Stimulated activated CD8-positive, alpha-beta memory T cell treated with anti-CD3 and anti-CD28 coated beads, Interleukin-7, amount 100 ng/mL, for 4 hours (primary cell): ENCODE data around the gene DRC3.

Experiments used
- DNase-seq, 2 donors: peaks; one replicate each; pipeline ENCODE4 v3.0.0-alpha.2; 2020; ENCODE audit warnings: low read depth in 2 of 2

DRC3 gene

DNA sequence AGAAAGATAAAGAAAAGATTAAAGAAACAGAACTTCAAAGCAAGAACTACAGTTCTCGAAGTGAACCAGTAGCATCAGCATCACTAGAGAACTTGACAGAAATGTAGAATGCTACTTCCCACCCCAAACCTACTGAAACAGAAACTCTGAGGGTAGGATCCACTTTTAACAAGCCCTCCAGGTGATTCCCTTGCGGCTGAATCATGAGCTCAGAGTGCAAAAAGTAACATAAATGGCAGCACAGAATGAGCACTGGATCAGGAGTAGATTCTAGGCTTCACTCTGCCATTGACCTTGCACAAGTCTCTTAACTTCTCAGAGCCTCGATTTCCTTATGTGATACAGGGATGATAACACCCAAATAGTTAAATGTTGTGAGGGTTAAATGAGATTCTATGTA, 6.3 kb upstream of the DRC3 start:
- no peak for DNase-seq

DNA sequence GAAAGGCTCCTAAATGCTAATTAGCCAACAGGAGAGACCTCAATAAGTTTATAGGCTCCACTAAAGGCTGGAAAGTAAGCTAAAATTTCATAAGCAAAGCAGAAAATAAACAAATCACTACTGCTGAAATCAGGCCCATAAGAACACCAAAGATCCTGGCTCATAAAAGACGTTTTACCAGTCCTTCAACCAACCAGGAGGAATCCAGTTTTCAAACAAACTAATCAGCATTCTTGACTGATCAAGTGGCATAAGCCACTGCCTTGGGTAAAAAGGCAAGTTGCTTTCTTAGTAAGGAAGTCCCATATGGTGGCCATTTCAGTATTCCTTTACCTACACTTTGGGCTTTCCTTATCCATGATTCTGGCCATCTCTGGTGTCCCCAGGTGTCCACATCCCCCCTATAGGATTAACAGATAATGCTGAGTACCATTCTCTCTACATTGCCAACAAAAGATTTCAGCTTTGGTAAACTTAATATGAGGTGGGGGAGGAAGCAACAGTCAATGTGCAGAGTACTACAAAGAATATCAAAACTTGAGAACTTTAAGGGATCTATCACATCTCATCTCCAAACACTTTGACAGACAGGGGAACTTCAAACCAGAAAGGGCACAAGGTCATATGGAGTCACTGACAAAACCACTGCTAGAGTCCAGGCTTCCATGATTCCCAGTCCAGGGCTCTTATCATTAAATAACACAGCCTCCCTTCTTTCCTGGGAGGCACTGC, 1.8 kb upstream of the DRC3 start:
- no peak for DNase-seq

DNA sequence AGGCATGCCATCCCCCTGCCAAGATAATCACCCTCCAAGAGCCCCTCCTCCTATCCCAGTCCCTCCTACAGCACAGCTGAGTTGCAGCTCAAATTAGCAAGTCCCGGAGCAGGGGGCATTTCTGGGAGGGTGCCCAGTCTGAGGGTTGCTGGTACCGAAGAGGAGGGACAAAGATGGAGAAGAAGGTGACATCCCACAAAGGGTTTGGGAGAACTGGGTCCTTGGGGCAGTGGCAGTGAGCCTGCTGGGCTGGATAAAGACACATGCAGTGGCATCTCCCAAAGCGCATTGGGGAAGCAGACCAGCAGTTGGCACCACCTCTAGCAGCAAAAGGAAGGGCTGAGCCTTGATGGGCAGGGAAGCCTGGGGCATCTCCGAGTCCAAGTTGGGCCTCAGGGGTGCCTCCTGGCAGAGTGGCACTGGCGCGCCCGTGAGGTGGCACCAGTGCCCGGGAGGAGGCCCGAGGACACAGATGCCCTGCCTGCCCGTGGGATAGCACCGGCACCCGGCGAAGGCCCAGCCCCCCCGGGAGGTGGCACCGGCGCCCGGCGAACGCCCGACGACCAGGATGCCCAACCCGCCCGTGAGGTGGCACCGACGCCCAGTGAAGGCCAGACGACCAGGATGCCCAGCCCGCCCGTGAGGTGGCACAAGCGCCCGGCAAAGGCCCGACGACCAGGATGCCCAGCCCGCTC, 1.1 kb upstream of the DRC3 start:
- DNase-seq: no peak

DNA sequence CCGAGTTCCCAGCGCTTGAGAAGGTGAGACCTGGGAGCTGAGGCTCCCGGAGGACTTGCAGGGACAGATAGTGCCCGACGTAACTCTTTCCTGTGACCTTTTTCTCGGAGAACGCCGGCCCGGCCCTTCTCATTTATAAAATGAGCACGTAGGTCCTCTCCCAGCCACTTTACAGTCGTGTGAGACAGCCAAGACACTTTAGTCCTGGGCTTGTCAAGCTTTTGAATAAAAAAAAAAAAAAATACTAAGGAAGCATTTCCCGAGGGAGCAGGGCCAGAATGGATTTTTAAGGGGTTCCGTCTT, 241 bp downstream of the DRC3 start:
- no peak for DNase-seq

DNA sequence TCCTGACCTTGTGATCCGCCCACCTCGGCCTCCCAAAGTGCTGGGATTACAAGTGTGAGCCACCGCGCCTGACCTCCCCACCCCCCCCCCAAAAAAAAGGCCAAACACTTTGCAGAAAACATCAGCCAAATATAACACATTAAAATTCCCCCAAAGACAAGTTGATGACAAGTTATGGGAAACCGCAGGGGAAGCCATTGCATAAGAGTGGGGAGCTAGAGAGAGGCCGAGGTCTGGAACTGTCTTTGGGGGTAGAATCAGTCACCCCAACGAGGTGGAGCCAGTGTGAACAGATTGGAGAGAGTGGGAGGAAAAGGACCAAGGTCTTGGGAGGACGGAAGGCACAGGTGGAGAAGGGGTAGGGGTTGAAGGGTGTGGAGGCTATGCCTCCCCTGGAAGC, 2.8 kb downstream of the DRC3 start:
- DNase-seq: no peak

DNA sequence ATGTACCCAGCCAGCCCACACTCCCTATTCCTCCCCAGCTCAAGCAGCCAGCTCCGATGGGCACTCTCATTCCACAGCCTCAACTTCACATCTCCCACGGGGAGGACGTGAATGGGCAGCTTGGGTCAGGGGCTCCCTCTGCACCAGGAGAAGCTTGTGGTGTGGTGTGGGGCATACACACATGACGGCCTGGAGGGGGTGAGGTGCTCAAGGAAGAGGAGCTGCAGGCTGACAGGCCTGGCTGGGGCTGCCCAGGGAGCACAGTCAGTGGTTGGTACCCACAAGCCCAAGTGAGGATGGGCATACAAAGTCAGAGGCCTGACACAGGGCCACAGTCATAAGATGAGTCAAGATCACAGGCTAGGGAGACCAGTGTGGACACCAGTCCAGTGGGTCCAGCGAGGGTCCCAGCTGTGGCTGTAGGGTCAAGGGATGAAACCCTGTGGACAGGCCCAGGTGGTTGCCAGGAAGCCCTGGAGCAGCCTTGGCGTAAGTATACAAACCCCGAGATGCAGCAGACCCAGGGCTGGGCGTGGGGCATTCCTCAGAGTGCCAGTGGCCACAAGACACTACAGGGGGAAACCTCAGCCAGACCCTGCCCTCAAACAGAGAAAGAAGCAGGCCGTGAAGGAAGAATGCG, 4.4 kb downstream of the DRC3 start:
- no peak for DNase-seq

DNA sequence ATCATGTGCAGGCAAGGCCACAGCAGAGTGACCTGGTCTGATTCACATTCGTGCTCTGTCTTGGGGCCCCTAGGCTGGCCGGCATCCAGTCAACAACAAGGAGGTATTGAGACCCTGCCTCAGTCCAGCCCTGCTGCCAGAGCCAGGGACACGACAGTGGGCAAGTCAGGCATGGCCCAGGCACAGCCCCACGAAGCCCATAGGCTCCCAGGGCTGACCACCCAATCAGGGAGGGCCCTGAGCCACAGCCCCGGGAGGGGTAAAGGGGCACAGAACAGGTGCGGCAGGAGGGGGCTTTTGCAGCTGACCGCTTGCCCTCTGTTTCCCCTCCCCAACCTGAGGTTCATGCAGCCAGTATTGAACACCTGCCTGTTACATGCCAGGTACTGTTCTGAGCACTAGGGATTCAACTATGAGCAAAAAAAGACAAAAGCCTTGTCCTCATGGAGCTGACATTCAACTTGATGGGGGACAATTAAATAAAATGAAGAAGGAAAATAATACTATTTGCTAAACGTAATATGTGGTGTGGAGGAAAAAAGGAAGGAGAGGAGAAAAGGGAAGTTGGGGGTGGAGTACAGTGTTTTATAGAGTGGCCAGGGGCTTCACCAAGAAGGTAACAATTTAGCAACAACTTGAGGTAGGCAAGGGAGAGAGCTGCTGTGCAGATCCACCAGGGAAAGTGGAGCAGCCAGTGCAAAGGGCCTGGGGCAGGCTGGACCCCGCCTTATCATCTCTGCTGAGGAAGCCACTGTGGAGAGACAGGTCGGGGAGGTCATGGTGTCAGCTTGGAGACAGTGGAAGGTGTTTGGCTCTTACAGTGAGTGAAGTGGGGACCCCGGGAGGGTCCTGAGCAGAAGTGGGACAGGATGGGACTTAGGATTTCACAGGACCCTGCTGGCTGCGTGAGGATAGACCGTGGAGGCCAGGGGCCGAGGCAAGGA, 6.1 kb downstream of the DRC3 start:
- no peak for DNase-seq

DNA sequence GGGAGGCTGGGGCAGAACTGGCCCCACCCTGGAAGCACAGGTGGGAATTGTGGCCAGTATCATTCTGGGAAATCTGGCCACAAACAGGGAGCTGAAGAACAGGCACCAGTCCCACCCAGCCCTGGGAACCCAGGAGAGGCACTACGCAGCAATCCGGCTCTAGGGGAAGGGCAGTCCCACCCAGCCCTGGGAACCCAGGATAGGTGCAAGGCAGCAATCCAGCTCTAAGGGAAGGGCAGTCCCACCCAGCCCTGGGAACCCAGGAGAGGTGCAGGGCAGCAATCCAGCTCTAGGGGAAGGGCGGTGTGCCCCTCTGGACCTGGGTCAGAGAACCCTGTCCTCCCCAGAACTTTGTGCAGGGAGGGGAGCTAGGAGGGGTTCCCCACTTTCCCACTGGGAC, 7.1 kb downstream of the DRC3 start:
- DNase-seq: no peak

DNA sequence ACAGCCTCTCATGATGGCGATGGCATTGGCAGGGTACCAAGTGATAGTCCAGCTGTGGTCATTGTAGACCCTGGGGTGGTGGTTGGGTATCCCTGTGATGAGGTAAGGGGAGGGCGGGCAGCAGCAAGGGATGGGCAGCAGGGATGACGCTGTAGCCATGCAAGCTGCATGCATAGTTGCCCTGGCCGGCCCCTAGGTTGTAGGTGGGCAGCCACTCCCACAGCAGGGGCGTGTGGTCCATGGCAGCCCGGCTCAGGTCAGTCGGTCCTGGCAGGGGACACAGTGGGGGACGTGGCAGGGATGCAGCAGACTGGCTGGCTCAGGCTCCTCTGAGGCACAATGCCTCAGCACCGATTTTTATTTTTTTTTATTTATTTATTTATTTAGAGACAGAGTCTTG, 8.7 kb downstream of the DRC3 start:
- no peak for DNase-seq

DNA sequence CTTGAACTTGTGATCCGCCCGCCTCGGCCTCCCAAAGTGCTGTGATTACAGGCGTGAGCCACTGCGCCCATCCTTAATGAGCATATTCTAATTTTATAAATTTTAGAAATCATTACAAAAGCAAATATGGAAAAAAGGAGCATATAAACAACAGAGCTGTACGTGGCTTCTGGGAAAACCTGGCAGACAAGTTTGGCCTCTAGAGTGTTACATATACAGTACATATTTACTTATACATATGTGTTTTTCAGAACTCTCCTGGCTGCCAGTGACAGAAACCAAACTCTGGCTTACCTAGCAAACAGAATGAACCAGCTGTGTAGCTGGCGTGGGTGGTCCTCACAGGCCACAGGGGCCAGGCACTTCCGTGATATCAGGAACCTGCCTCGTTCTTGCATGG, 10.1 kb downstream of the DRC3 start:
- DNase-seq: no peak

DNA sequence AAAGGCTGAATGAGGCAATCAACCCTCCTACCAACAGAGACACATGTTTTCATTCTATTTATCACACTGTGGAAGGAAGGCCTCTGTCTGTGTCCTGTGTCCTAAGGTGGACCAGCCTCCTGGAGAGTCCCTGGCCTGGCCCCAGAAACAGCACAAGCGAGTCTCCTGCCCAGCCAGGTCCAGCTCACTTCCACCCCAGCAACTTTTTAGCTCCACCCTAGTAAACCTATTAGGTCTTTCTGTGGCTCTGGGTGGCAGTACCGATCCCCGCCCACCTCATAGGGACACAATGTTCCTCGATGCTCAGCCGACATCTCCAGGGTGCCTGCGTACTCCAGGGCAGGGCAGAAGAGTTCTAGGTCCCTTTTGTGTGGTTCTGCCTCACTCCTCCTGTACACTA, 10.7 kb downstream of the DRC3 start:
- DNase-seq: no peak

DNA sequence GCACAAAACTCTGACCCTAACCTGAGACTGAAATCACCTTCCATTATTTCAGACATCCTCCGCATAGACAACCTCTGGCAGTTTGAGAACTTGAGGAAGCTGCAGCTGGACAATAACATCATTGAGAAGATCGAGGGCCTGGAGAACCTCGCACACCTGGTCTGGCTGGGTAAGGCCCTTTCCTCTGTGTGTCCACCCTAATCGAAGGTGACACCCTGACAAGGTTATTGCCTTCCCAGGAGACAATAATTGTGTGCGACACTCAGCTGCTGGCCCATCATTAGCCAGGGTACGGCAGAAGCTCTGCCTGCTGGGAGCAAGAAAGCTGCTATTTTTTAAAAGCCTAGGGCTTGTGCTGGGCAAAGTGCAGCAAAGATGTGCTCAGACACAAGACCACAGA, 11.1 kb downstream of the DRC3 start:
- no peak for DNase-seq

DNA sequence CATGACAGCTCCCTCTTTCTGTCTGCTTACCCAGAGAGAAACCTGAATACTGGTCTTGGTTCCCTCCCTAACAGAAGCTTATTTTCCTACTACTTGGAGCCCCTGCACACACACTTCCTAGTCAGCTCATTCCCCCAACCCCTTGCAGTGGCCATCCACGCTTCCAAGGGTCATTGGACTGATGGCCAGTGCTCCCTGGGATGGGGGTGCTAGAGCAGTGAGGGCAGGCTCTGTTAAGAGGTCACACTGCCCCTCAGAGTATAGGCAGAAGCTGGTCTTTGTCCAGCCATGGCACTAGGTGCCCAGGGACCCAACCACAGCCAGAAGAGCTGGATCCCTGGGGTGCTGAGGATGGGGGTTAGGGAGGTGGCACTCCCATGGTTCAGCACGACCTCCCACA, 12.5 kb downstream of the DRC3 start:
- DNase-seq: no peak

DNA sequence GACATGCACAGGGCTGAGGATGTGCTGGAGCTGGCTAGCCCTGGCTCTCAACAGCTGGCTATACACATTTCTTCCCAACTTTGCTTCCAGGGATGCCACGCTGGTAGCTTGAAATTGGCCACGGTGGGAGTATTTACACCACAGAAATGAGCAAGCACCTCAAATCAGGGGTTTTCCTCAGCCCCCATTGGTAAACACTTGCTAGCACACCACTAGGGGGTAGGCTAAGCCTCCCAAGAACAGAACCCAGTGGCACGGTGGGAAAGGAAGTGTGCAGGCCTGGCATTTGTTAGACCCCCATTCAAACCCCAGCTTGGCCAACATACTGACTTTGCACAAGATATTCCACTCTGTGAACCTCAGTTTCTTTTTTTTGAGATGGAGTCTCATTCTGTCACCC, 12.9 kb downstream of the DRC3 start:
- DNase-seq: no peak

DNA sequence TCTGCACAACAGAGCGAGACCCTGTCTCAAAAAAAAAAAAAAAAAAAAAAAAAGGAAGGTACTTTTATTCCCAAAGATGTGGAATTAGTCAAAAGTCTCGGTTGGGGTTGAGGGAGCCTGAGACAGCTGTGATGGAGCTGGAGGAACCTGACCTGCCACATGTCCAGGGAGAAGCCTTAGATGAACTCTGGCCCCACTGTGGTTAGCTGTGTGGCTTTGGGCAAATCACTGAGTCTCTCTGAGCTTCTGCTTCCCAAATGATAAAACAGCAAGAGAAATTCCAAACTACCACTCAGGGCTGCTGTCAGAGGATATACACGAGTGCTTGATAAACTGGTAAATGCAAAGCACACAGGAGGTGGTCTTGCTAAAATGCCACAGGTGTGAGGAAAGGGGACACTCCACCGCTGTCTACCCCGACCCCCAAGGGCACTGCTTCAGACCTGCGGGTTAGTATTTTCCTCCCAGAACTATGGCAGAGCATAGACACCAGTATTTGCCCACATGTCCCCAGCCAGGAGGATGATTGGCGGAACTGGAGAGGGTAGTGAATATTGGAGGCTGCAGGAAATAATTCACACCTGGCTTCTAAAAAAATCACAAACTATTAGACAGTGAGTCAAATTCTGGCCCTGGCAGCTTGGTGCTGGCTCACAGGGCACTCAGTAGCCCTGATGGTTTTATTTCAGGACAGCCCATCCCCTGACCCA, 14.7 kb downstream of the DRC3 start:
- no peak for DNase-seq

DNA sequence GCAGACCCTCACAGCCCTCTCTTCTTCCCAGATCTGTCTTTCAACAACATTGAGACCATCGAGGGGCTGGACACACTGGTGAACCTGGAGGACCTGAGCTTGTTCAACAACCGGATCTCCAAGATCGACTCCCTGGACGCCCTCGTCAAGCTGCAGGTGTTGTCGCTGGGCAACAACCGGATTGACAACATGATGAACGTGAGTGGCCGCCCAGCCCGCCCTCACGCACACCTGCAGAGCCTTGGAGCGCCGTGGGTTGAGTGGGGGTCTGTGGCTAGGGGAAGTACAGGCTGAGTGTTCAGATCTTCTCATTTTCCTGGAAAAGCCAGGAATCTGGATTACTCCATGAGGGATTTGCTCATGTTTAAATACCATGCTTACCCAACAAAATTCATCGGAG, 15.2 kb downstream of the DRC3 start:
- no peak for DNase-seq

DNA sequence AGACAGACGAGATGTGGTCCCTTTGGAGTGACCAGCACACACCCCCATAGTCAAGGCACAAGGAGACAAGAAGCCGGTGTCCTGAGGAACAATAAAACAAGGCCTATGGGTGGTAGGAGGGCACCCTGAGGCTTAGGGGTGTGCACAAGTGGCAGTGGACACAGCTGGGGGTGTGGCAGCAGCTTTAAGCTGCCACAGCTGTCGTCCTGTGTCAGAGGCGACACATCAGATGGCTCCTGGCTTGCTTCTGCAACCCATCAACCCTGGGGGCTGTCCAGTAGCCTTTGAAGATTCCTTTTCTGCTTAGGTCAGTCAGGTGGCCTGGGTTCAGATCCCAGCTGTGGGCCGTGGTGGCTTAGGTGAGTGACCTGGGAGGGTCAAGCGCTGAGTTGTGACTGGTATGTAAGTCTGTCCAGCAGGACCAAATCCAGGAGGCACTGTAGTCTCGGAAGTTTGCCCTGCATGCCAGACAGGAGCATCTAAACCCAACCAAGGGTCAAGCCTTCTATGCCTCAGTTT, 15.8 kb downstream of the DRC3 start:
- DNase-seq: no peak

DNA sequence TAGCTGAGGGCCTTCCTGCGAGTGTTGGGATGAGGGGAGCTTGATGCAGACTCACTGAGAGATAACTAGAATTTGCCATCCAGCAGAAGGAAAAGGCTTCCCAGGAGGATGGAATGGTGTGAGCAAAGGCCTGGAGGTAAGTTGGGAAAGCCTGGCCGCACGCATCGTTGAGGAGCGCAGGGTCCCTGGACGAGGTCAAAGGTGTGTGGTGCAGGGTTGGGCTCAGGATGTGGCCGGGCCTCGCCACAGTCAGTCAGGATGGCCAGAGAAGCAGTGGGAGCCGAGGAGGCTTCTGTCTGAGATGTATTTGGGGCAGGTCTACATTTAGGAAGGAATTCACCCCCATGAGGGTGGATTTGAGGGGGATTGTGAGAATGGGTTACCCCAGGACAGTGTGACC, 16.4 kb downstream of the DRC3 start:
- DNase-seq: no peak

DNA sequence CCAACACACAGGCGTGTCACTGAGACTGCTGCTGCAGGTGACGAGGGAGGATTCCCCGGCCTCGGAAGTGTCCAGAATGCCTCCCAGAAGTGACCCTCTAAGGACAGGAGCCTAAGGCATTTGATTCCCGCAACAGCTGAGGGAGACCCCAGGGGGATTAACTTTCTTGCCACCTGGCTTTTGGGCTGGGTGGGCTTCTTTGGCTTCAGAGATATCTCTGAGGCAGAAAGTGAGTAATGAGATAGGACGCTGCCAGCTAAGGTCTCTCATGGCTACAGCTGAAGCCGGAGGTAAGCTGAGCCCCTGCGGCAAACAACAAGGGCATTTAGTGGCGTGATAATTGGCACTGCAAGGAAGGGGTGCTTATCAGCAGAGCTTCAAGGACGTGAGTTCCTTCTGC, 17.0 kb downstream of the DRC3 start:
- DNase-seq: no peak

DNA sequence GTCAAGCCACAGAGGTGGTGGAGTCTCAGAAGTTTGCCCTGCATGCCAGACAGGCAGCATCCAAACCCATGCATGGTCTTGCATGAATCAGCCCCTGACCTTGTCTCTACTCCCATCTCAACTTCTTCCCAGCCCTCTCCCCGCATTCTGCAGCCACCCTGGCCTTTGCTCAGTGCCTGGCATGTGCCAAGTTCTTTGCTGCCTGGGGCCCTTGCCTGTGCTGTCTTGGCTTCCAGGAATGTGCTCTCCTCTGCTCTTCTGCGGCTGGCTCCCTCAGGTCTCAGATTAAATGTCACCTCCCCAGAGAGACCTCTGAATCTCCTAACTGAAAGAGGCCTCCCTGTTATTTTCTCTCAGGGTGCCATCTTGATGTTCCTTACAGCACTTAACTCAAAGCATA, 17.6 kb downstream of the DRC3 start:
- DNase-seq: no peak

DNA sequence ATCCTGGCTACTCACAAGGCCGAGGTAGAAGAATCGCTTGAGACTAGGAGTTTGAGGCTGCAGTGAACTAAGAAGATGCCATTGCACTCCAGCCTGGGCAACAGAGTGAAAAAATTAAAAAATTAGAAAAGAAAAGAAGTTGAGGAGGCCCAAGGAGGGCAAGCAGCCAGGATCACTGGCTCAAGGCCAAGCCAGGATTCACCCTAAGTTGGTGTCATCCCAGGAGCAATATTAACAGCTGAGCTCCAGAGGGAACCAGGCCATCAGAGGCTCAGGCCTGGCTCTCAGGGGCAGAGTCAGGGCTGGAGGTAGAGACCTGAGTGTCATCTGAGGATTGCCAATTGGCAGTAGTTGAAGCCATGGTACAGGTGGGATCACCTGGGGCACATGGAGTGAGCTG, 20.7 kb downstream of the DRC3 start:
- no peak for DNase-seq

DNA sequence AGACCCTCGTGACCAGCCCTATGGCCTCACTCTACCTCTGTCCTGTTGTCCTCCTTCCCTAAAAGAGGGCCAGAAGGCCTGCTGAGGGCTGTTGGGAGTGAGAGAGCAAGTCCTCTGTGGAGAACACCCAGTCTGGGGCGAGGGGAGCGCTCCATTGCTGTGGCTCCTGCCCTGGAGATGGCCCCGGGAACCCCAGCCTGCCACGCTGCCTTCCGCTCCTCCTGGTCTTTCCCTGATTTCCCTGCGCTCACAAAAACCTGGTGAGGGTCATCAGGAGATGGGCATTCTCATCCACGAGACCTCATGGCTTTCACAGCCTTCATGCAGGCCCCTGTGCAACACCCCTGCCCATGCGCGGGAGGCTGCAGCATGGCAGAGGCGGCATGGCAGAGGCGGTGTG, 21.2 kb downstream of the DRC3 start:
- DNase-seq: no peak
